Stimulated activated CD4-positive, alpha-beta T cell treated with anti-CD3 and anti-CD28 coated beads, TNF-alpha, amount 100 ng/mL, for 24 hours (primary cell): ENCODE results near the gene COL4A2.

Source experiments
- DNase-seq, 3 experiments: peaks; one replicate each; pipeline ENCODE4 v3.0.0-alpha.2; 2020; ENCODE audit warnings: low read depth in 3 of 3

The COL4A2 gene

DNA sequence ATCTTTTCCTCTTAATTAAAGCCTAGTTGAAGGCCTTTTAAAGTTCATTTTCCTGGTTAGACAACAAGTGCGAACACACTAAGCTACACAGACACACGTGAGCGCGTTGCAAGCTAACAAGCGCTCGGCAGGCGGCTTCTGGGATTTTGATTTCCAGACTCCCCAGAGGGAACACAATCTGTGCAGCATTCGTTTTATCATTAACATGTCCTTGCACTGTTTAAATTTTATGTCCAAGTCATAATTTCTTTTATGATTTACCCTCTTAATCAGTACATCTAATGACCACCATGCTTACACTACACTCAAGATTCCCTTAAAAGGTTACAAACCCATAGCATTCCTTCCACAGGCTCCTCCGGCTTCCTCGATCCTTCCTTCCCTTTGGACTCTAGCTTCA, 16.9 kb upstream of the COL4A2 start:
- no peak for DNase-seq

GRCh38 chr13:110290826-110291225, 16.3 kb upstream of the COL4A2 start:
- DNase-seq: no peak

DNA sequence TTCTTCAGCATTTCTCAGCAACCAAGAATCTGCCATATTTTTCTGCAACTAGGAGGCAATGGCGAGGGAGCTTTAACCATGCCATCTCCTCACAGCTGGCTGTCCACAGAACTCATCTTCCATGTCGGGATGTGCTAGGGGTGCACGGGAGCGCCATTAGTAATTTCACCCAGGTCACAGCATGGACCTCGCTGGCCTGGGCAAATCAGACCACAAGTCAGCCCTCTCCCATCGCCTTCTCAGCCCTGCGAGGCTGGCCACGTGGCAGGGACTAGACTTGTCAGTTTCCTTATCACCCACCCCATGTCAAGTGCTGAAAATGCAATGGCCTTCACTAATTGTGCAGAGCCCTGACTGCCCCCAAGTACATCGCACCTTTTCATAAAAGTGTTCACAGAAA, 15.8 kb upstream of the COL4A2 start:
- no peak for DNase-seq

DNA sequence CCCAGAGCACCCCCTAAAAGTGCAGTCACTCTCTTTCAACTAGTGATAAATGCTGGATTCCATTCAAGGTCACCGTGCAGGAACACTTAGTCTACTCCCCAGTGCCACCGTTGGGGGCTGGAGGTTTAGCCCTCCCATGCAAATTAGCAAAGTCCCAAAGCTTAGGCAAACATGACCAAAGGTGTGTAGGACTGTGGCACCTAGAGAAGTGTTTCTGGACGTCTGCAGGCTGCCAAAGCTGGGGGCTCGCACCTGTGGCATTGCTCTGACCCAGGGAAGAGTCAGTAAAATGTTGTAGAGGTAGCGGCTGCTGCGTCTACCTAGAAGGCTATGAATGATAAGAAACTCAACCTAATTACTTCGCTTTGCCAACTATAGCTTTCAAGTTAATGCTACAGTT, 14.0 kb upstream of the COL4A2 start:
- DNase-seq: no peak

GRCh38 chr13:110293649-110294048, 13.4 kb upstream of the COL4A2 start:
- no peak for DNase-seq

- no peak for DNase-seq
These were observed 12.9 kb upstream of the COL4A2 start for GRCh38 chr13:110294146-110294545.

- no peak for DNase-seq
These were observed 12.5 kb upstream of the COL4A2 start for GRCh38 chr13:110294622-110295021.

- no peak for DNase-seq
These were observed 10.1 kb upstream of the COL4A2 start for GRCh38 chr13:110297011-110297410.

- DNase-seq: no peak
These were observed 9.1 kb upstream of the COL4A2 start for GRCh38 chr13:110297766-110298504.

DNA sequence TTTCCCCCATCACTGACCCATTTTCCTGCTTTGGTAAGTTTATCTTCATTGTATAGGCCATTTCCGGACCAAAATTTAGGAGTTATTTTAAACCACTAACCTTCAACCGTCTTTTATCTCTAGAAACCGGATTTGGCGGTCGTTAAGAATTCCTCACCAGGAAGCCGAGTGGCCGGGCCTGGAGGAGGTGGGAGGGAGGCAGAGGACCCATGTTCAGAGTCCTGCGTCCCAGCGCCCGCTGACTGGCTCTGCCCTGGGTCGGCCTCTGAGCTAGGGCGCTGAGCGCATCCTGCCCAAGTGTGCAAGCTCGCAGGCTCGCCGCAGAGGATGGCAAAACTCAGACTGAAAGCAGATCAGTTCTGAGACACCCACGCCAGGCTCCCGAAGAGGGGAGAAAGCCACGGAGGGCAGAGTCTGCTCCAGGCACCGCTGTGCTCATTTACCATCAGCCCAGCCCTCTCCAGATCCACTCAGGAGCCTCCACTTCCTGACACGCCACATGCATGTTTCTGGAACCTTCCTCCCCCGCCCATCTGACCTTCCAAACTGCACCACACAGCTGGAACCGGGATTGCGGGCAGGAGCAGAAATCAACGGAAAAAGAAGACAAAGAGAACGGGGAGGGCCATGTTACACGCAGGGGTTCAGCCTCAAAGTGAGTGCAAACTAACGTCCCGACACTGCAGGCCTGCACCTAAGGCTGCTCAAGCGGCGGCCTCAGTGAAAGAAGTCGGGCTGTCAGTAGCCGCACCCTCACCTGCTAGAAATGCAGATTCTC, 8.4 kb upstream of the COL4A2 start:
- DNase-seq: peak in 1 of 3 experiments; percentile 36

DNA sequence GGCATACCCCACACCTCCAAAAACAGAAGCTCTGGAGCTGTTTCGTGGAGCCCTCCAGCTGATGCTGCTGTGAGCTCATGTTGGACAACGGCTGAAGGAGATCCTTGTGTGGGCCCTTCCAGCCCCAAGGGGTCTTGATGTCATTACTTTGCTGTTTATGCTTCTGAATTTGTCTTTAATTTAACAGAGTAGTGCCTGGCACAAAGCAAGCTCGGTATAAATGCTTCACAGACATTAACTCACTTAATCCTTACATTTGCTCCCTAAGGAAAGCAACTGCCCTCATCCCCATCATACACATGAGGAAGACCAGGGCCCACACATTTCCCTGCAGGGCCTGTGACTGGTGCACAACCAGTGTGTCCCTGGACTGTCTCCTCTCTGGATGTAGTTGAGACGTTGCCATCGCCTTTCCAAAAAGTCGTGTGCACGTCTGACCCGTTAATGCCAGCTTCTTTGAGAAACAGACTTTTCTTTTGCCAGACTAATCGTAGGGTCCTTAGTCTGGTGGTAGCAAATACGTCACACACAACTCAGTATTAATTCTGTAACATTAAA, 7.7 kb upstream of the COL4A2 start:
- no peak for DNase-seq

GRCh38 chr13:110300090-110300815, 6.8 kb upstream of the COL4A2 start:
- no peak for DNase-seq

DNA sequence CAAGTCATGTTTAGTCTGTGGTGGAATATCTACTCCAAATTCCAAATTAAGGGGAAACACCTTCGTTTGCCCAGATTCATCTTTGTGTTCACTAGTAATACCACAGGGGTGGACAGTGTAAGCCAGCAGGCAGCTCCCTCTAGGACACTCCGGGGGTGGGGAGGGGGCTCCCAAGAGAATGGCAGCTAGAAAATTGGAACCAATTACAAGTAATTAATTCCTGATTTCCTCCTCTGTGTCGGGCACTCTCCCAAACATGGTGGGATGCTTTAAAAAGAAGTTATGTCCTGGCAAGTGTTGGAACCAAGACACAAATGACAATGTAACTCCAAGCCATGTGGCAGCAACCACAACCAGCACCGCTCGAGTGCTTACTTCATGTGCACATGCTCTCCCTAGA, 6.0 kb upstream of the COL4A2 start:
- DNase-seq: no peak

DNA sequence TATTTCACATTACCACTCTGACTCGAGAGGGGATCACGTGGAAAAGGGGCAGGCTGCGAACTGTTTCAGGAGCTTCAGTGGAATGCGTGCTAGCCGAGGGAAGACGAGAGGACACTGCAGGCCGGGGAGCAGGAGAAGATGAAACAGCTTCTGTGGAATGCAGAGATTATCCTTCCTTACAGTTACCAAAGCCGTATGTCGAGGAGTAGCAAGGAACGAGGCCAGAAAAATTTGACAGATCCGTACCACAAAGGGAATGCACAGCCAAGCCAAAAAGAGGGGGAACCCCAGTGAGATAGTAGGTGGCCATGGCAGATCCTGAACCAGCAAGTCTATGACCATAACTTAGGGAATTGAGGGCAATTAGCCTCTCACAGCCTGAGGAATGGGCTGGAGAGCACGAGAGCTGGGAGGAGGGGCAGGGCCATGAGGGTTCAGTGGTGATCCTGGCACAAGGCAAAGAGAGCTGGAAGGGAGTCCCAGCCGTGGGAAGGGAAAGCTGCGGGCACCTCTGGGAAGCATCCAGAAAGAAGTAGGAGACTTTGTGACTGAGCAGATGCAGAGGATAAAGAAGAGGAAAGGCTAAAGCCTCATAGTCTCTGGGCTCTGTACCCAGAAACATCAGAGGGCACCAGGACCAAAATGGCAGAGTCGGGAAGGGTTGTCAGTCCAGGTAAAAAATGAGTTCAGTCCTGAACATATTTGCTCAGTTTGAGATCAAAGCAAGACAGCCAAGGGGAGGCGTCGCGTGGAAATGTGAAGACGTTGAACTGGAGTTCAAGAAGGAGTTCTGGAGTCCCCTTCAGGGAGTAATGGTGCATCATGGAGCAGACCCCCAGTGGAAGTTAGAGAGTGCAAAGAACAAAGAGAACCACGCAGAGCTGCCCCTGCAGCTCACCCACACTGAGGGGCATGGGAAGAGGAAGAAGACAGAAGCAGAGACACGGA, 5.2 kb upstream of the COL4A2 start:
- no peak for DNase-seq

GRCh38 chr13:110302997-110303396, 4.1 kb upstream of the COL4A2 start:
- DNase-seq: no peak

DNA sequence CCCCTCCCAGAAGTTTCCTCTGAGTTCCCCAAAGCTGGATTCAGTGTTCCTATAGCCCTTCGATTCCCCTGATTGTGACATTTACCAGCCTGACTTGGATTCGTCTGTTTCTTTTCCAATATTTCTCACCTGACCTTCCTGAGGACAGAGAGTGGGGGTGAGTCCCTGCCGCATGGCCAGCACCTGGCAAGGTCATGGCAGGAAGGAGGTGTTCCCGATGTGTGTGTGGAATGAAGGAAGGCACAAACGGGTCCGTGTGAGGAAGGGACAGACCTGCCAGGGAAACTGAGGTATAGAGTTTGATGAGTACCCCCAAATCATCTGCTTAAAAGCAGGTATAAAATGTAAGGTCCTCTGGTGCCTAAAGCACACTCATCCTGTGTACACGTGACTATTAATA, 3.4 kb upstream of the COL4A2 start:
- DNase-seq: no peak

DNA sequence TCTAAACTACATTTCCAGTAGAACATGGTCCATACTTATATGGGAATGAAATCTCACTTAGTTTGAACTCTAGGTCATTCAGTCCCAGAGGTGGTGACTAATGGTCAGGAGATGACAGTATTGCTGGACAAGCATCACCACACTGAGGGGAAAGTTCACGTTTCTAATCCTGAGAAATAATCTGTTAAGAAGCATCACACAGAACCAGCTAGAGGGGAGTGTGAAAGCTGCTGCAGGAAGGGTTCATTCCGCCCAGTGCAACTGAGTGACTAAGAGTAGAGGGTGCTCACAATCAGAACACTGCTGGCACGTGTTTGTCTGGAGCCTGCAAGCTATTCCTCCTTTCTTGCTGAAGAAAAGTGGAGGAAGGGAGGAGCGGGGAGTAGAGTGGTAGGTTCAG, 2.8 kb upstream of the COL4A2 start:
- DNase-seq: no peak

DNA sequence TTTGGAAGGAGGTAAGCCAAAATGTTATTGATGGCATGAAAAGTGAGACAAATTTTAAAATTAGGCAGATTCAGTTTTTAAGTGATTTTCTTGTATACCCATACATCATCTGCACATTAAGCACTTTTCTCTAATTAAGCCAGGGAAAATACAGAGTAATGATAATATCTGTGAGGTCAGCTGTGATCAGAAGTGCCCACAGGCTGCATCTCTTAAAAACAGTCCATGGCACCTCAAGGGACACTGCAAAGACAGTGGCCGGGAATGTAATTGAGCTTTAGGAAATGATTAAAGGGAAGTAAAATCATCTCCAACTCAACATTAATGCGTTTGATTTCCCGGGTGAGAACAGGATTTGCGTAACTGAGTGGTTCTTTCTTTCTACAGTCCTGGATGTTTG, 2.1 kb upstream of the COL4A2 start:
- no peak for DNase-seq

DNA sequence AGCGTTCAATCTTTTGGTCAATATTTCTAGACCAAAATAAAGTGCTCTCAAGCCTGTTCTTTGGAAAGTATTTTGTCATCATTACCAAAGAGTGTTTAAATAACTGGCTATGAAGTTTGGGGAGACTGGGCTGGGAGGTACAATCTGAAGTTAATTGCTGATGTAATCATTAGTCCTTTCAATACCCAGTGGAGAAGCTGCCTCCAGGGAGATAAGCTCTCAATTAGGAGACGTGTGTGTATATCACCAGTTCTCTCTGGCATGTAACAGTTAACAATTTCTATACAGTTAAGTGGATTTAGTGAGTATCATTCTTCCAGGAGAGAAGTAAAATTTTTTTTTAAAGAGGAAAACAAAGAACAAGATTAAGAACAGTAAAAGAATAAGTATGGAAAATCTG, 1.5 kb upstream of the COL4A2 start:
- DNase-seq: no peak

GRCh38 chr13:110305949-110306339, 1.1 kb upstream of the COL4A2 start:
- DNase-seq: no peak

DNA sequence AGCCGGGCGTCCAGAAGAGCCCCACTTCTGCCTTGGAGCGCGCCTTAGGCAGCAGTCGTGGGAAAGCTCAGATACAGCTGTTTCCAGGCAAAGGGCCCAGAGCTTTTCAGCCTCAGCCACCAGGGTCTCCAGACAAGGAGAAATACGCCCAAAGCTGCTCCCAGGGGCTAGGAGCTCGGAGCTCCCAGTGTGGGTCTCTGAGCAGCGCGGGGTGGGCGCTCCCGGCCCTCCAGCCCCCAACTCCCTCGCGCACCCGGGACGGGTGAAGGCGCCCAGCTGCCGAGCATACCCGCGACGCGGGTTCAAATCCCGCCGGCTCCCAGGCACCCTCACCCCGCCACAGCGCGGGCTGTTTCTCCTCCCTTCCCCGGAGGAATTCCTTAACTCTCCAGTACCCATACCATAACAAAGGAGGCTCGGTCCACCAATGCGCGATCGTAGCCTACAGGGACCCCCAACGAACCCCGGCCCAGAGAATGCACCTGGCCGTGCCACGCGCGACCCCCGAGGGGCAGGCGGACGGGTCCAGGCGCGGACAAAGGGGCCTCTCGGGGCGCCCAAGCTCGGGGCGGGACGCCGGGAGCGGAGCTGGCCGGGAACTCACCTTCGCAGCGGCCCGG, 634 bp upstream of the COL4A2 start:
- no peak for DNase-seq
